DMS53 treated with DMSO at 0.1 percent for 48 hours (cell line): Measurements from ENCODE around the gene C10orf90.

ENCODE experiments used
- DNase-seq: peaks from one replicate; lab custom pipeline; 2025; ENCODE audit not compliant: unreplicated experiment; lab: John Stamatoyannopoulos, UW

C10orf90 gene

GRCh38 chr10:126509182-126509581 is 161.3 kb downstream of the C10orf90 start:
- DNase-seq: no peak

- no peak for DNase-seq
Measured at GRCh38 chr10:126508535-126509040, 161.9 kb downstream of the C10orf90 start.

DNA sequence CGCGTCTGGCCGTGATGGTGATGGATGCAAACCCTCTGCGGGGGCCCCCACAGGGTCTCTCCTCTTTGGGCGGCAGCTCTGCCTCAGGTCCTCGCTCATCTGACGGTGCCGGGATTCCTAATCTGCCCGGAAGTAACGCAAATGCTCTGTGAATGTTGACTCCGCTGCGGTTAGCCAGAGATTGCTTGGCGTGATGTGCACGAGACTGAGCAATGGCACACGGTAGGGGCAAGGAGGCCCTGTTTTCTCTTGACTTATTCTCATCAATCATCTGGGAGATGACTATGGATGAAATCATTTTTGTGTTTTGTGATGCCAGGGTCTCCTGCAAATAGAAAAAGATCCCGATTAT is 165.8 kb downstream of the C10orf90 start:
- DNase-seq: no peak

DNA sequence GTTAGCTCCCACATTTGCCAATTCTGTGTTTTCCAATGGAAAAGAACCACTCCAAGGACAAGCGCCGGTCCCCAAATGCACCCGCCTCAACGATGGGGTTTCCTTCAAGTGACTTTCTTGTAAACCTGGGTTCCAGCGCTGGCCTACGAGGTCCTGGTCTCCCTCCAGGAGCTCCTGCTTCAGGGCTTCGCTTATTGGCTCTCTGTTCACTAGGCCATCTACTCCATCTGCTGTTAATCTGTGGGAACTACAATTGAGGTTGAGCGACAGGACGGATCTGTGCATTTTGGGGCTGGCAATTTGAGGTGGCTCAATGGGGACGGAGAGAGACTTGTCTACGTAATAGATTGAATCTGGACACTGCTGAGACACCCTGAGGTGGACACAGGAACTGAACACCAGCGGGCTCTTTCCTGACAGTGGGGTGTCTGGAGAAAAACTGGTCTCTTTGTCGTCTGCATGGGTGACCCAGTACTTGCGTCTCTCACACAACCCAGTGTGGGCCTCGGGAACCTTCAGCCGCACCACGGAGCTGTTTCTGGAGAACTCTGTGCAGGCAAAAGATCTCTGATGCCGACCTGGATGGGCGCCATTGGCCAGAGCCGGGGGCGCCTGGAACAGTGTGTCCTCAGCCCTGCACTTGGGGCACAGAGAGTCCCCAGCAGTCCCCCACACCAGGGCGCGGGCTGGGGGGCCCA is 166.3 kb downstream of the C10orf90 start:
- DNase-seq: peak; percentile 58

DNA sequence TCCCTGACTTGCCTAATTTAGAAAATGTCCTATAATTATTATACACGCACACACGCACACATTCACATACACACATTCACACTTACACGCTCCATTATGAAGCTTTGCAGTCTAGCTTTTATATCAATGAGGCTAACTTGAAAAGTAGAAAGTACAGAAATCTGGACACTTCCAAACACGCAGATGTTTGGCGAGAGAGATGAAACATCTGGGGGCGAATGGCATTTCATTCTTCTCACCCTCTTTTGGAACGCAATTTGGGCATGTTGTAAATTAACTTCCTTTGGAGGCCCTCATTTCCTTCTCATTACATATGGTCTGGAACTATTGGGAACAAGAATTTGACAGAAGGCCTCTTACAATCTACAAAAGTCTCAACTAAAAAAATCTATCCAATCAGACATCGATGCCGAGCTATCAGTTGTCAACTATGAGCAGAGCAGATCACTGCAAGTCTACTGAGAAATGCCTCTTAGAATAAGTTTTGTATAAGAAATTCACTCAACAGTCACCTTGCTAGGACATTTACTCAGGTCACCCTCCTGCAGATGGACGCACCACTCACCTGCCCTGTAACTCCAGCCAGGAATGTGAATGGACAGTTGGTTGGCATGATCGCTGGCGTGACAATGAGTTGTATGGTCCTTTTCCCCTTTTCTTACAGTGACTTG is 167.0 kb downstream of the C10orf90 start:
- no peak for DNase-seq

GRCh38 chr10:126502441-126502840 is 168.1 kb downstream of the C10orf90 start:
- no peak for DNase-seq

DNA sequence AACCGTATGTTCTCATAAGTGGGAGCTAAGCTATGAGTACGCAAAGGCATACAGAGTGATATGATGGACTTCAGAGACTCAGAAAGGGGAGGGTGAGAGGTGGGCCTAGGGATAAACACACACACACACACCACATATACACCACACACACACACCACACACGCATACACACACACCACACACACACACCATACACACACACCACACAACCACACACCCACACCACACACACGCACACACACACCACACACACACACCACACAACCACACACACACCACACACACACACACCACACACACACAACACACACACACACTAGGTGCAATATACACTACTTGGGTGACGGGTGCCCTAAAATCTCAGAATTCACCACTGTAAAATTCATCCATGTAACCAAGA is 168.7 kb downstream of the C10orf90 start:
- no peak for DNase-seq

- no peak for DNase-seq
Measured at GRCh38 chr10:126500866-126501265, 169.6 kb downstream of the C10orf90 start.

GRCh38 chr10:126500185-126500584 is 170.3 kb downstream of the C10orf90 start:
- no peak for DNase-seq

- no peak for DNase-seq
Measured at GRCh38 chr10:126499744-126500143, 170.7 kb downstream of the C10orf90 start.

DNA sequence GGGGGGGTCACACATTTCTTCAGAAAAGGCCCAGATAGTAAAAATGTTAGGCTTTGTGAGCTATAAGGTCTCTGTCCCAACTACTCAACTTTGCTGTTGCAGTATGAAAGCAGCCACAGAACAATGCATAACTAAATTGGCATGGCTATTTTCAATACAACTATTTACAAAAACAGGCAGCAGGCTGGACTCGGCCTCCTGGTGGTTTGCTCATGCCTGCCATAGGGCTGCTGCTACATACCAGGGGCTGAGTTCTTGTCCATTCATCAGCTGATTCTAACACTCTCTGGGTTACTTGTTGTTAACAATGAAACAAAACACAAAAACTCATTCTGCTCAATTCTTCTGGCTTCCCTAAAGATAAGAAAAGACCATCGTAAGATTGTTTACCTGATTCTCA is 172.8 kb downstream of the C10orf90 start:
- no peak for DNase-seq

DNA sequence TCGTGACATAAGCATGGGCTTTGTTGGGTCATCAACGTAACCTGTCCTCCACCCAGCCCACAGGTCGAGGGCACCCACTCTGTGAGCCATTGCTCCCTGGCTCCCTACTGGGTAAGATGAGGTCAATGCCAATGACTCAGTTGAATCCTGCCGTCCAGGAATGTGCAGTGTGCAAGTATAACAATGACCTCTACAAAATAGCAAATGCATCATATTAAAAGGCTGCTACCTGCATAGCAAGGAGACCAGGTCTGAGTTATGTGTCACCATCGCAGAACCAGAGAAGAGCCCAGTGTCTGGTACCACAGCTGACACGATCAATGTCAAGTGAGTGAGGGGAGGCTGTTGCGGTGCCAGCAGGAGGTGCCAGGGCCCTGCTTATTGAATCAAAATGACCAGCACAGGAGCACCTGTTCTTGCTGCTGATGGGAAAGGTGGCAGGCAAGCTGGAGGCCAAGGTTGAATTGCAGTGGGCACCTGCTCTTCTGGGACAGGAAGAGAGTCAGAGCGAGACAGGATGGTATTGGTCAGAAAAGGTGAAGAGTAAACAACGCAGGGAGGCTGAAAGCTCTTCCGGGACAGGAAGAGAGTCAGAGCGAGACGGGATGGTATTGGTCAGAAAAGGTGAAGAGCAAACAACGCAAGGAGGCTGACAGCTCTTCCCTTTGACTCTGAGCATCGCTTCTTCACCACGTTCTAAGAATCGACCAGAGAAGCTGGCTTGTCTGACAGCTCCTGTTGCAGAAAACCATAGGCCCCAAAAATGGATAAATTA is 173.5 kb downstream of the C10orf90 start:
- no peak for DNase-seq

GRCh38 chr10:126491476-126491875 is 179.0 kb downstream of the C10orf90 start:
- DNase-seq: no peak

- peak; percentile 12 for DNase-seq
Measured at GRCh38 chr10:126481181-126481580, 189.3 kb downstream of the C10orf90 start.

- no peak for DNase-seq
Measured at GRCh38 chr10:126480648-126481047, 189.8 kb downstream of the C10orf90 start.

GRCh38 chr10:126479280-126479895 is 191.1 kb downstream of the C10orf90 start:
- DNase-seq: no peak

DNA sequence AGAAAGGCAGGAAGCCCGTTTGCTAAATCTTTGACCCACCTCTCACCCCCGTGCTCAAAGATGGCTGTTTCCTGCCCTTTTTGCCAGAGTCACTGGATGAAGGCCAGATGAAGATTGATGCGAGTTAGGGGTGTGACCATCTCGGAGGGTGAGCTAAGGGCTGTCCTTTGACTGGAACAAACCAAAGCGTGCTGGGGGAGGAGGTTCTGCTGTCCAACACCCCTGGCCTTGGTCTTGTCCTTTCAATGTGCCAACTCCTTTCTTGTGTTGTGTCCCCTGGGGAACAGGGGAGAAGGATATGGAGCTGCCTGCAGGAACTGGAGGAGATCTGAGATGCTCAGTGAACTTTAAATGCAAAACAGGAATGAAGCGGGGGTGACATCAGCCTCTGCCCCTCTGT is 191.9 kb downstream of the C10orf90 start:
- no peak for DNase-seq

GRCh38 chr10:126476246-126476645 is 194.2 kb downstream of the C10orf90 start:
- DNase-seq: no peak

DNA sequence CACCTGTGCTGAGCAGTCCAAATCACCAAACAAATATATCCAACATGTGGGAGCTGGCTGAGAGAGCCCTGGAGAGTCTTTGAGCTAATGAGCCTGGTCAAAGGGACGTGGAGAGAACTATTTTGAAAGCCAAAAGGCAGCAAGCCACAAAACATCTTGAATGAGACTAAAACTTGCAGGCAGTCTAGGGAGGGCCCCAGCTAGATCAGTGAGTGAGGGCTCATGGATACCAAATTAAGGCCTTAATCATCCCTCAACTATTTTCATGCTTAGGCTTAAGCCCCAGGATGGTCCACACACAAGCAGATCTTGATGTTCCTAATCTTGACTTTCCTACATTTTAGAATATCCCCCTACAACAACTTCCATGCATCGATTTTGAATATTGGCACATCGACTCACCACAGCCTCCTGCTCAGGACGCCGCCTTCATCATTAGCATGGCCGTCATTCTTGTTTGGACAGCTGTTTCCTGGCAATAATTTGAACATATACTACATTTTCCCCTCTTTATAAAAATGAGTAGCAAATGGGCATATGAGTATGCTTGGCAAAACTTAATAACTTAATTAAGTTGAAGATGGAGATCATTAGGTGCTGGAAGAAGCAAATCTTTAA is 195.3 kb downstream of the C10orf90 start:
- DNase-seq: no peak

DNA sequence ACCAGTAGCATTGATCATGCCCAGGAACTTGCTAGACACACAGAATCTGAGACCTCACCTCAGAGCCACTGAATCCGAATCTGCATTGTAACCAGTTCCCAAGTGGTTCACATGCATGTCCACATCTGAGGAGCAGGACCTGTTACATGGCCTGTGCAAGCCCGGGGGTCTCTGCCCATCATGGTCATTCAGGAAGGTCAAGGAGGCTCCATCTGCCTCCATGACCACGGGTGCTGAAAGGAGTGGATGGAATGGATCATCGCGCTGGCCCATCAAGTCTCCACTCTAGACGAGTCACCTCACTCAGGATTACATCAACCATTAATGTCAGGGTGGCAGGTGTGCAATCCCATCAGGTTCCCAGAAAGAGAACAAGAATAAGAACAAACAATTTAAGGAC is 196.5 kb downstream of the C10orf90 start:
- no peak for DNase-seq

DNA sequence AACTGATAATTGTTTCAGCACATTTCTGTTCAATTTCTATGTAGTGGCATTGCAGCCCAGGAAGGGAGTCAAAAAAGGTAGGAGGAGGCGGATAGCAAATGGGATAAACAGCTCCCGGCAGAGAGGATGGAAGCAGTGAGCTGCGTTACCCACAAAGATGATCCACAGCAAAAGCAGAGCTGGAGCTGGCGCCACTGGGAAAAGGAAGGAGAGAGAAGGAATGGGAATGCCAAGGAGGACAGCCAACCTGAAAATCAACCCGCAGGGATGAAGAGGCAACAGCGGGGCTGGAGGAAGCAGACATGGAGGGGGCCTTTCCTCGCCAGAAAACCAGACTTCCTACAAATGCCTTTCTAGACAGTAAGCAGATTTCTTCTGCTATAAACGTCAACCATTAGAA is 199.5 kb downstream of the C10orf90 start:
- DNase-seq: no peak
